GM19099 (cell line): Measurements from ENCODE around the gene ZC3H14.

Experiments used
- POLR2A ChIP-seq: IDR thresholded peaks from 3 replicates; pipeline ENCODE4 v1.6.1; 2011; ENCODE audit warnings: low read depth; ENCODE audit not compliant: insufficient read length; ENCODE audit errors: extremely low read depth

ZC3H14 gene

GRCh38 chr14:88614218-88614907 lies 51.5 kb downstream of the ZC3H14 start:
- TF ChIP-seq POLR2A: no peak

- no peak for TF ChIP-seq POLR2A
These were observed 53.9 kb downstream of the ZC3H14 start for GRCh38 chr14:88616697-88617096.

GRCh38 chr14:88617479-88617878 lies 54.6 kb downstream of the ZC3H14 start:
- no peak for TF ChIP-seq POLR2A

- TF ChIP-seq POLR2A: no peak
These were observed 55.6 kb downstream of the ZC3H14 start for GRCh38 chr14:88618476-88618875.

GRCh38 chr14:88621100-88621499 lies 58.3 kb downstream of the ZC3H14 start:
- no peak for TF ChIP-seq POLR2A

- TF ChIP-seq POLR2A: no peak
These were observed 62.8 kb downstream of the ZC3H14 start for GRCh38 chr14:88625671-88626070.

- no peak for TF ChIP-seq POLR2A
These were observed 65.2 kb downstream of the ZC3H14 start for GRCh38 chr14:88628033-88628432.

GRCh38 chr14:88628462-88628861 lies 65.6 kb downstream of the ZC3H14 start:
- TF ChIP-seq POLR2A: no peak

- no peak for TF ChIP-seq POLR2A
These were observed 67.7 kb downstream of the ZC3H14 start for GRCh38 chr14:88630565-88630964.

GRCh38 chr14:88631091-88631490 lies 68.3 kb downstream of the ZC3H14 start:
- no peak for TF ChIP-seq POLR2A

- TF ChIP-seq POLR2A: no peak
These were observed 69.7 kb downstream of the ZC3H14 start for GRCh38 chr14:88632512-88632911.

- TF ChIP-seq POLR2A: no peak
These were observed 76.4 kb downstream of the ZC3H14 start for GRCh38 chr14:88639221-88639620.

GRCh38 chr14:88660056-88660455 lies 97.2 kb downstream of the ZC3H14 start:
- TF ChIP-seq POLR2A: no peak

GRCh38 chr14:88667555-88668273 lies 104.9 kb downstream of the ZC3H14 start:
- TF ChIP-seq POLR2A: no peak

- TF ChIP-seq POLR2A: no peak
These were observed 105.7 kb downstream of the ZC3H14 start for GRCh38 chr14:88668448-88669116.

GRCh38 chr14:88669346-88669745 lies 106.5 kb downstream of the ZC3H14 start:
- TF ChIP-seq POLR2A: no peak
